ENCODE data around the gene SLC46A2. TPM values are rescaled to one million over a fixed set of nuclear protein-coding genes. Genes with fewer than 3 reads are reported as not detected.

Gene SLC46A2
- not detected for total RNA-seq

GRCh38 chr9:112890106-112891081, at the start of gene SLC46A2:
TSS of gene SLC46A2 (minus strand) at chr9:112890876. CDS start at chr9:112890681, 195 bp downstream.
- no peak for DNase-seq

- DNase-seq: no peak
Measured at GRCh38 chr9:112939418-112939817, 48.7 kb upstream of the SLC46A2 start.

DNA sequence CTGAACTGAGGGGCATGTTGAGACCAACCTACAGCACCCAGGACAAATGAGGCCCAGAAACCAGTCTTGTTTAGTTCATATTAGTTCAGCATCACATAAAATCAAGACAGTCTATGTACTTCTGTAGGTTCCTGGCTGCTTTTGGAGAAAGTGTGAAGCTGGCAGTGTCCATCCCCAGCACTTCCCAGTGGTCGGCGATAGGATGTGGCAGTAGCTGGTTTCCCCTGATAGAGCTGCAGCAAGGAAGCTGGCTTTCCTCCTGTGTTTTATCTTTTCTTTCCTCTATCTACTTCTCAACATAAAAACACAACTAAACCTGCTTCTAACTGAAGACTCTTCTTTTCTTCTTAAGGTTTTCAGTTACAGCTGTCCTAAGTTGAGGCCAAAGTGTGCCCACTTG, 43.0 kb upstream of the SLC46A2 start:
- no peak for DNase-seq

DNA sequence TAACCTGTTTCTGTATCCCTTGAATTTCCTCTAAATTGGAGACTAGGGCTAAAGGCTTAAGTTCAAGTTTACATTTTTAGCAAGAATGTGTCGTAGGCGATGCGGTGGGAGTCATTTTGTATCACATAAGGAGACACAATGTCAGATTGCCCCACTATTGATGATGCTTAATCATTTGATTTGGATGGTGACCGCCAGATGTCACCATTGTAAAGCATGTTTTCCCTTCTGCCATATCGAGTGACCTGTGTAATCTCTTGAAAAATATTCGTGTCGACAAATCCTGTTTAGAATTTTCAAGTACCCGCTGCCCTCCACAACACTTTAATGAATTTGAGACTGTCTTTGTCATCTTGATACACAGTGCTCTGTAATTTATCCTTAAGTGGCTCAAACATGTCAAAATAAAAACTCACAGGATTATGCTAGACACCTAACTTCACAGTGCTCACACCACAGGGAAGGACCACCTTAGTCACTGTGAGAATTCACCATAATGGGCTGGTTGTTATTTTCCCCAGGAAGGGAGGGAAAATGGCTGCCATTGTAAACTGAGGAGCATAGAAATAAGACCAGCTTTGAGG, 34.5 kb upstream of the SLC46A2 start:
- no peak for DNase-seq

DNA sequence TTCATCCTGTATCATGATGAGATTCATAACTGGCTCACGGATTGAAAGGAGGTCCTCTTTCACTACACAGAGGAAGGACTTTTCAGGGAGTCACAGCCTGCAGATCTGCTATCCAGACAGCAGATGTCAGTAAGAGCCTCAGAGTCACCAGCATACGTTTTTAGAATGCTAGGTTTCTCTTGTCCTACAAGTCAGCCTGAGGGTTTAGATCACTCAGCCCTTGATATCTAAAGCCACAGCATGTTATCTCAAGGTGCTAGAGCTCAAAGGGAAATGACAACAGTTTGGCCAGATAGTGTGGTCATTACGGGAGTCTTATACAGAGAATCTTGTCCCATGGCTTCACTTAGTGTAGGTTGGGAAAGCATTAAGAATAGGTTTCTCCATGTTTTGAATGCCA, 30.9 kb upstream of the SLC46A2 start:
- DNase-seq: no peak

DNA sequence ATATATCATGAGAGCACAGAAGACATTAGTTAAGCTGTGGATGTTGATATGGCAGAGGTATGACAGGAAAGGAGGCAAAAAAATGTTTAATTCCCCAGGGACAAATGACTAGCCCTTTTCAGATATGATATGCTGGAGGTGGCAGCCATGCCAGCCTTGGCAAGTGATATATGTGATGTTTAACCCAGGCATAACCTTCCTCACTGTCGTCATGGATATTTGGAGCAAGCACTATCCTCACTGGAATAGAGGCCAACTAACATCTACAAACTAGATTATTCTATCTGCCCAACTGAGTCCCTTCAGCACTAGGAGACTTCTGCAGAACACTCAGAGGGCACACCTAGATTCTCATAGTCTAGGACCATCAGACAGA, 27.3 kb upstream of the SLC46A2 start:
- no peak for DNase-seq

DNA sequence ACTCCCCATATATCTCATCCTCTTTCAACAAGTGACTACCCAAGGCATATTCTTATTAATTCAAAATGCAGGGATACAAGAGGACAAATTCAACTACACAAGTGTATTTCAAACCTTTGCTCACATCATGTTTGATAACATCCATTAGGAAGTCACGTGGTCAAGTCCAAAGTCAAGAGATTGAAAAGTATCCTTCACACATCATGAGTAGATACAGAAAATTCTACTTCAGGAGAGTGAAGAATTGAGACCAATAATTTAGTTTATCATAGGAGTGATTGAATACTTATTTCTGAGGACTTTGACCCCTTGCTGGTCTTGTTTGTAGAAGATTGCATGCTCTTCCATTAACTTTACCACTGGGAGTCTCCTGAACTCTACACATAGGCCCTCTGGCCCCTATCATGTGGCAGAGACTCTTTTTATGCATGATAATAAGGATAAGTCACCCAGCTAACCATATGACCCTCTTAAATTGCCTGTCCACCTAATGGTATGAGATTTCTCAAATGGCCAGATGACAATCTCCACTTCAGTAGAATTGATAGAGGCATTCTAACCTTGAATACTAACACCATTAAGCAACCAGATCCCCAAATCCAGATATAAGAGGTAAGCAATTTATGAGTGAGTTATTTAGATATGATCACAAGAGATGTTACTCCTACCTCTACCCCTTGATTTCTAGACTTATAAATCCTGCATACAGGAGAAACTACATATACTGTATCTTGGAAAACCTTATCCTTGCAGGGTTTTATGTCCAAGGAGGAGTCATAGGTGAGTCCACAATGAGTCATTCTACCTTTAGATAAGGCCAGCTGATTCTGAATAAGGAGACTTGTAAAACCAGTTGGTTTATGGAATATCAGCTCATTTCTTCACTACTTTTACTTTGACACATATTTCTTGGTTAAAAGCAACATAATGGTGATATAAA, 26.6 kb upstream of the SLC46A2 start:
- DNase-seq: no peak

- no peak for DNase-seq
Measured at GRCh38 chr9:112914524-112914923, 23.8 kb upstream of the SLC46A2 start.

DNA sequence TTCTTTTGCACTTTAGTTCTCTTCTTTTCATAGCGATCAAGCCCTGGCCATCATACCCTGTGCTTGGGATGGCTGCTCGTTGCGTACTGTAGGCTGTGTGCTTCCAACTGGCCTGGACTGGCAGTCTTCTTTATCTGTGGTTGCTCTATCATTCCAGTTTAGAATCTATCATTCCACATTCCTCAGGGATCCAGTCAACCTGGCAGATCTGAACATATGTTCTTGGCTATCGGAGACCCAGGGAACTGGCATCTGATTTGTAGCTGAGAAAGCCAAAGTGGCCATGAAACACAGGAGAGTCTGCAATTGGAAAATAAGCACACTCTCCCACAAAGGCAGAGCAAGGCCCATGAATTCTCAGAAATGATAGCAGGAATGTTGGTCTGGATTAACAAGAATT, 22.6 kb upstream of the SLC46A2 start:
- DNase-seq: no peak

DNA sequence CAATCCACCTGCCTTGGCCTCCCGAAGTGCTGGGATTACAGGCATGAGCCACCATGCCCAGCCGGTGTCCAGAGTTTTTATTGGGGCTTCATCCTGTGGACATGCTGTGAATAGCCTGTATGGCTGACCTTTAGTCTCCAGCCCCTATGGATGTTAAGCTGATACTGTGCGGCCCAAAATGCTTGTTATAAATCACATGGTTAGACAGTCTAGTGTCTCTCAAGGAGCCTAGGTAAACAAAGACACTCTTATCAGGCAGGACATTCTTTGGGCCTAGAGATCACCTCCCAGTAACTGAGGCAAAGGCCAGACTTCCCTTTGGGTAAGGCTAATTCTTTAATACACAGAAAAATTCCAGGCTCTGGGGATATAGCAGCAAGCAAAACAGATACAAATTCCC, 22.0 kb upstream of the SLC46A2 start:
- DNase-seq: no peak

GRCh38 chr9:112911736-112912135, 21.1 kb upstream of the SLC46A2 start:
- no peak for DNase-seq

- DNase-seq: no peak
Measured at GRCh38 chr9:112905084-112905483, 14.4 kb upstream of the SLC46A2 start.

DNA sequence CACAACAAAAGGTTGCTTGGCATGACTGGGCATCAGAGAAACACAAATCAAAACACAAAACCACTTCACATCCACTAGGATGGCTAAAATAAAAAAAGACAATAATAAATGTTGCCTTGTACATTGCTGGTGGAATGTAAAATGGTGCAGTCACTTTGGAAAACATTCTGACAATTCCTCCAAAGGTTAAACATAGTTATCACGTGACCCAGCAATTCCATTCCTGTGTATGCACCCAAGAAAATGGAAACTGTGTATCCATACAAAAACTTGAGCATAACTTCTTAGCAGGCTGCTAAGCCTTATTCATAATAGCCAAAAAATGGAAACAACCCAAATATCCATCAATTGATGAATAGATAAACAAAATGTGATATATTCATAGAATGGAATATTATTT, 10.2 kb upstream of the SLC46A2 start:
- no peak for DNase-seq

- DNase-seq: no peak
Measured at GRCh38 chr9:112900488-112900887, 9.8 kb upstream of the SLC46A2 start.

DNA sequence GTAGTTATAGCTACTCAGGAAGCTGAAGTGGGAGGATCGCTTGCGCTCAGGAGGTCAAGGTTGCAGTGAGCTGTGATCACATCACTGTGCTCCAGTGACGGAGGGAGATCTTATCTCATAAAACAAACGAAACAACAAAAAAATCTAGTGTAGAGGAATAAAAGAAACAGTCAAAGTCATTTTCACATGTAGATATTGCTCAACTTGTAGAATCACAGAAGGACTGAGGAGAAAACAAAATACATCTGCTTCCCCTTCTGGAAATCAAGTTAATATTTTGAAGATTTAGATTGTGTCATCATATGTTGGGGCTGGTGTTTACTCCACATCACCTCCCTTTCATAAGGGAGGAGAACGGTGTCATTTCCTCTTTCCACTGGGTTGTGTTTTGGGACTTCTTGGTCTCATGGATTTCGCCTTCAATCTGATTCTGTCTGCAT, 8.2 kb upstream of the SLC46A2 start:
- no peak for DNase-seq

- DNase-seq: no peak
Measured at GRCh38 chr9:112896131-112896530, 5.5 kb upstream of the SLC46A2 start.

DNA sequence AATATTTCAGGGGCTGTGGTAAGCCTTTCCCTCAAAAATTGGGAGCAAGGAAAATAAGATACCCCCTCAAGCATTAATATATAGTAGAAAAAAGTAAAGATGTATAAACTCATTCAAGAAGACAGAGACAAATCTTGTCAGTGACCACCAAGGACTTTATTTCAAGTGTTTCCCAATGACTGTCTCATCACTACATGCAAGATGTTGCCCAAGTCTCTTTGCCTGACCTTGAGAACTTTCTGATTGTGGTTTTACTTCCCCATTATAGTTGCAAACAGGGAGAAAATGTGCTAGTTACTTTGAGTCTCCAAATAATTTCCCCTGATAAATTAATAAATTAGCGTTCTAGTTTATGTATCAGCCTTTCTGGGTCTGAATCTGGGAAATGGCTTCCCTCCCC, 4.0 kb upstream of the SLC46A2 start:
- no peak for DNase-seq

GRCh38 chr9:112894041-112894440, 3.4 kb upstream of the SLC46A2 start:
- DNase-seq: no peak

- DNase-seq: no peak
Measured at GRCh38 chr9:112892981-112893380, 2.3 kb upstream of the SLC46A2 start.

DNA sequence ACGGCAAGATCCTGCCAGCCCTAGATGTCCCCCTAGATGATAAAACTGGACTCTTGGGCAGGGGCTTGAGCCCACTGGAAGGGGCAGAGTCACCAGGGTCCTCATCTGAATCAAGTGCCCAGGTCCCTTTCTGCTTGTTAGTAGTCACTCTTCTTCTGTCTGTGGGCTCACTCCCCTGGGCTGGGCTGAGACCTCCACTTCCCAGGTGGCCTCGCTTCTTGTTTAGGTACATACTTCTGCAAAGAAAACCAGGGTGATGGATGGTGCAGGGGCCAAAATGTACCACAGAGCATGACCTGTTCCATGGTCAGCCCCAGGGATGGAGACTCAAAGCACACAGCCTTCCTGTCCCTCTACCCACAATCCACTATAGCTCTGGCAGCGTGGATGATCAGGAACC, 845 bp upstream of the SLC46A2 start:
- no peak for DNase-seq

- DNase-seq: no peak
Measured at GRCh38 chr9:112887381-112887780, 3.3 kb downstream of the SLC46A2 start.

- DNase-seq: no peak
Measured at GRCh38 chr9:112886351-112886750, 4.3 kb downstream of the SLC46A2 start.

DNA sequence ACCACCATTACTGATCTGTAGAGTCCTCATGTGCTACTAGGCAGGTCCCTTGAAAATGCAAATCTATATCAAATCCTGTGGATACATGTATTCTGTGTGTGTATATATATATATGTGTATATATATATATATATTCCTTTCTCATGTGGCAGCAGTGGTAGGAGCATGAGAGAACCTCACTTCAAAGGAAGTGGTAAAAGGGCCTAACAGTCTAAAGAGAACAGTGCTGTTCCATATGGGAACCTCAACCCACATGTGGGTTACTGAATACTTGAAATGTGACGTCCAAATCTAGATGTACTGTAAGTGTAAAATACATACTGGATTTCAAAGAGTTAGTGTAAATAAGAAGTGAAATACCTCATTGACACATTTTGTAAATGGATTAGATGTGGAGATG, 5.4 kb downstream of the SLC46A2 start:
- DNase-seq: no peak
